Iris pigment epithelial cell (primary cell): Measurements from ENCODE around the gene ZSCAN4.
A peak's percentile ranks its signal among the peaks of the same experiment; 100 is the strongest.

Source experiments
- DNase-seq: peaks from one replicate; pipeline ENCODE4 v3.0.0-alpha.2; 2011; ENCODE audit warnings: low read depth

ZSCAN4 gene

DNA sequence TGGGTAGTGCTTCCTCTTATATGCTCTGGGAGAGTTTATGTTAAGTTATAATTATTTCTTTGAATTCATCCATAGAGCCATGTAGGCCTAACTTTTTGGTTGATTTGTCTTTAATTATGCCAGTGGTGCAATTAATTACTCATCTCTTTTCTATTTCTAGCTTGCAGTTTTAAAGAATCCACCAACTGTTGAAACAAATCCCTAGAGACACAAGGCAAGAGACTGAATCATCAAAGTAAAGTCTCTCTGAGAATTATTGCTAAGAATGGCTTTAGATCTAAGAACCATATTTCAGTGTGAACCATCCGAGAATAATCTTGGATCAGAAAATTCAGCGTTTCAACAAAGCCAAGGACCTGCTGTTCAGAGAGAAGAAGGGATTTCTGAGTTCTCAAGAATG lies 7.1 kb downstream of the ZSCAN4 start:
- DNase-seq: no peak

DNA sequence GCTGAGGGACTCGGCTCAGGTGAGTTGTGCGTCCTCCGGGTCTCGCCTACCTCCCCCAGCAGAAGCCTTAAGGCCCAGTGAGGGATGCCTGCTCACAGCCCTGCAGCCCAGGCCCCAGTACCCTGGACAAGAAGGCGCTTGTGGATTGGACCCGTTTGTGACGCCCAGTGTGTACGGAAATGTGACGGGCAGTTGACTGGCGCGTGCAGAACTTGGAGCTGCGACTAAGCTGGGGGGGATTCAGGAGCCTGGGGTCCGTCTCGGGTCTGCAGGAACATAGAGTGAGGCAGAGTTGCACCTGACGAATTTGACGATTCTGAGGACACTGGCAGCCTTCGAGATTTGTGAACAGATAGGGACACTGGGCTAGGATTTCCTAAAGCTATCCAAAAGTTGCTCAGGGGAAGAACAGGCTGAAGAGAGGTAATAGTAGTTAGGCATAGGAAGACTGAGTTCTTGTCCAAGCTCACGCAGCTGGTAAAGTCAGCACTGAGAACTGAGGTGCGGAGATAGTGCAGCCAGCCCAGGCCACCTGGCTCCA lies 13.6 kb downstream of the ZSCAN4 start:
- peak; percentile 16 for DNase-seq

DNA sequence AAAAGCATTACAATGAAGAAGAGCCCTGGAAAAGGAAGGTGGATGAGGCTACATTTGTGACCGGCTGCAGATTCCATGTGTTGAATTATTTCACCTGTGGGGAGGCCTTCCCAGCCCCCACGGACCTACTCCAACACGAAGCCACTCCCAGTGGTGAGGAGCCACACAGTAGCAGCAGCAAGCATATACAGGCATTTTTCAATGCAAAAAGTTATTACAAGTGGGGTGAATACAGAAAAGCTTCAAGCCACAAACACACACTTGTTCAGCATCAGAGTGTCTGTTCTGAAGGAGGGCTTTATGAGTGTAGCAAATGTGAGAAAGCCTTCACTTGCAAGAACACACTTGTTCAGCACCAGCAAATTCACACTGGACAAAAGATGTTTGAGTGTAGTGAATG lies 18.0 kb downstream of the ZSCAN4 start:
- no peak for DNase-seq

DNA sequence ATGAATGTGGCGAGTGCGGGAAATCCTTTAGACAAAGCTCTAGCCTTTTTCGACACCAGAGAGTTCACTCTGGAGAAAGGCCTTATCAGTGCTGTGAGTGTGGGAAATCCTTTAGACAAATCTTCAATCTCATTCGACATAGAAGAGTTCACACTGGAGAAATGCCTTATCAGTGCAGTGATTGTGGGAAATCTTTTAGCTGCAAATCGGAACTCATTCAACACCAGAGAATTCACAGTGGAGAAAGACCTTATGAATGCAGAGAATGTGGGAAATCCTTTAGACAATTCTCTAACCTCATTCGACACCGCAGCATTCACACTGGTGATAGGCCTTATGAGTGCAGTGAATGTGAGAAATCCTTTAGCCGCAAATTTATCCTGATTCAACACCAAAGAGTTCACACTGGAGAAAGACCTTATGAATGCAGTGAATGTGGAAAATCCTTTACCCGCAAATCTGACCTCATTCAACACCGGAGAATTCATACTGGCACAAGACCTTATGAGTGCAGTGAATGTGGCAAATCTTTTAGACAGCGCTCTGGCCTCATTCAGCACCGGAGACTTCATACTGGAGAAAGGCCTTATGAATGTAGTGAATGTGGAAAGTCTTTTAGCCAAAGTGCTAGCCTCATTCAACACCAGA lies 18.8 kb downstream of the ZSCAN4 start:
- DNase-seq: no peak

DNA sequence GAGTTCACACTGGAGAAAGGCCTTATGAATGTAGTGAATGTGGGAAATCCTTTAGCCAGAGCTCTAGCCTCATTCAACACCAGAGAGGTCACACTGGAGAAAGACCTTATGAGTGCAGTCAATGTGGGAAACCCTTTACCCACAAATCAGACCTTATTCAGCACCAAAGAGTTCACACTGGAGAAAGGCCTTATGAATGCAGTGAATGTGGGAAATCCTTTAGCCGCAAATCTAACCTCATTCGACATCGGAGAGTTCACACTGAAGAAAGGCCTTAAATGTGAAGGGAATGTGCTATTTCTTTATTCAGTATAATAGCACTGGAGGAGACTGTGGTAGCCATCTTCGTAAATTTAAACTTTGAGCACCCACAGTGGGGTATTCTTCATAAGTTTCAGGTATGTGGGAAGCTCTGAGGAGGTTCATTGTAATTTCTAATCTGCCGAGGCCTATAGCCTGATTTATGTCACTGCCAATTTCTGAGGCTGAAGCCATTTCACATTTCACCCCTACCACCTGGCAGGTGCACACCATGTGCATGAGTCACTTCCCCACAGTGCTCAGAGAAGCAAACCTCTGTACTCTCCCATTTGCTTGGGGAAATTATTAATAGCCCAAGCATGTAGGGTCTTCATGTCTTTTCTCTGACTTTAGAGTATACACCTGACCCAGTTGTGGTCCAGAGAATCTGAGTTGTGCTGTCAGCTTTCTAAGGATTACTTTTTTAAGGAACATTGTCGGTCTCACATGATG lies 19.5 kb downstream of the ZSCAN4 start:
- no peak for DNase-seq

DNA sequence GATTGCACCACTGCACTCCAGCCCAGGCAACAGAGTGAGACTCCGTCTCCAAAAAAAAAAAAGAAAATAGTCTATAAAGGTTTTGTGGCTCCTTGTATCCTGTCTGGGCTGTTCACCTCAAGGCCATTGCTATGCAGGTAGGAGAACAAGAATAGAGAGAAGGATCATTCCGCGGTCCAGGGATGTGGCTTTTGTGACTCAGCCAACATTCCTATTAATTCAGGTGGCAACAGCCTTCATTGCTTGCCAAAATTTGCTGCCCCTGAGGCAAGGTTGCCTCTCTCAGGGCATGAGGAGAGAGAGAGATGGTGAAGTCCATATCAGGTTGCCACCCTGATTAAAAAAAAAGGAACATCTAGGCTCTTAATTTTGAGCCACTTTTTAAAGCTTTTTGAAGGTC lies 21.0 kb downstream of the ZSCAN4 start:
- no peak for DNase-seq

DNA sequence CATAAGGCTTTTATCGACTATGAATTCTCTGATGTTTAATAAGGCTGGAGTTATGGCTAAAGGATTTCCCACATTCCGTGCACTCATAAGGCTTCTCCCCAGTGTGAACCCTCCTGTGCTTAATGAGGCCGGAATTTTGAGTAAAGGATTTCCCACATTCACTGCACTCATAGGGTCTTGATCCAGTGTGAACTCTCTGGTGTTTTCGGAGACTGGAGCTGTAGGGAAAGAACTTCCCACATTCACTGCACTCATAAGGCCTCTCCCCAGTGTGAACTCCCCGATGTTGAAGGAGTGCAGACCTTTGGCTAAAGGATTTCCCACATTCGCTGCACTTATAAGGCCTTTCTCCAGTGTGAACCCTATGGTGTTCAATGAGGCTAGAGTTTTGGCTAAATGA lies 32.9 kb downstream of the ZSCAN4 start:
- no peak for DNase-seq

DNA sequence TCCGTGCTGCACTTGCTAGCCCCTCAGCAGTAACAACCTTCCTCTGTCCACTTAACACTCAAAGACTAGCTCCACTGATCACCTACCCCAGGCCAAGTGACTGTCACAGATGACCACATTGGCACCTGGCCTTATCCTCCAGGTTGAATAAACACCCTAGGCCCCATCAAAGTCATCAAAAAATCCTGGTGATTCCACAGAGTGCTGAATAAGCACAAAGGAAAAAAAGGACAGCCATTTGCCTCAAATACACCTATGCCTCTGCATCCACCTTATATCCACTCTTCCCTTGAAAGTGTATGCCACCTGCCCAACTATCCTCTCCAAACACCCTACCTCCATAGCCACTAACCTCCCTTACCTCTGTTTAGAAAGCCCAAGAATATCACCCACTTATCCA lies 37.6 kb downstream of the ZSCAN4 start:
- no peak for DNase-seq

DNA sequence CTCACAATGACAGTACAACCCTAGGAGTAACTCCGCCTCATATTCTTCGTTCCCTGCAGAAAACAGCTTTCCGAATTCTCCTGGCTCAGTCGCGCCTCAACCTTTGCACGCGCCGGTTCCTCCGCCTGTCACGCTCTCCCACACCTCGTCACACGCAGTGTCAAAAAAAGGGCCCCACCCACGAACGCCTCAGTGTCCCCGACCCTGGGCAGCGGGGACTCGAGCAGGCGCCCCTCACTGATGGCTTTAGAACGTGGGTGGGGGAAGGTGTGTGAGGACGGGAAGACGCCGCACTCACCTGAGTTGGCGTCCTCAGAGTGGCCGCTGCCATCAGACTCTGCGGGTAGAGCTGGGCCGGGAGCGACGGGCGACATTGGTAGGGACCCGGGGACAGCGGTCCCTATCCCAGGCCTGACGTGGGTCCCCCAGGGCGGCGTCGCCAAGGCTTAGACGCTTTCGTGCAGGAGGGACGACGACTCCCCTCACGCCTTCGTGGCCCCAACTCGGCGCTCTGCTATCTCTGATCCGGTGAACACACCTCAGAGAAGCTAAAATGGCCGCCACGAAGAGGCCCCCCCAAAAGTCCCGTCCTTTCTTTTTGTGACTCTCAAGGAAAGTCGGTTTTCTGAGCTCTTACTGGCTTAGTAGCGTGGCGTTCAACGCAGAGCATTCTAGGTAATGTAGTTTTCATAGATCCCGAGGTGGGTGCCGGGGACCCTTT lies 40.1 kb downstream of the ZSCAN4 start, which contains the start of gene ZNF154:
TSS of gene ZNF154 (minus strand) at position 564 of the 721 bp plus-strand sequence. CDS start at position 331, 233 bp downstream.
- peak; percentile 82 for DNase-seq

DNA sequence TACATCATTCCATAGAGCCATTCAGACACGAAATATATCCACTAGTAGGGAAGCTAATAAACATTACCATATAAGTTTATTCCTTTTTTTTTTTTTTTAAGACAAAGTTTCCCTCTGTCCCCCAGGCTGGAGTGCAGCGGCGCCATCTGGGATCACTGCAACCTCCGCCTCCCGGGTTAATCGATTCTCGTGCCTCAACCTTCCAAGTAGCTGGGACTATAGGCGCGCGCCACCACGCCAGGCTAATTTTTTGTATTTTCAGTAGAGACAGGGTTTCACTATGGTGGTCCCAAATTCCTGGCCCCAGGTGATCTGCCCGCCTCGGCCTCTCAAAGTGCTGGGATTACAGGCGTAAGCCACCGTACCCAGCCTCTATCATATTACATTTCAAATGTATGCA lies 40.9 kb downstream of the ZSCAN4 start:
- no peak for DNase-seq

DNA sequence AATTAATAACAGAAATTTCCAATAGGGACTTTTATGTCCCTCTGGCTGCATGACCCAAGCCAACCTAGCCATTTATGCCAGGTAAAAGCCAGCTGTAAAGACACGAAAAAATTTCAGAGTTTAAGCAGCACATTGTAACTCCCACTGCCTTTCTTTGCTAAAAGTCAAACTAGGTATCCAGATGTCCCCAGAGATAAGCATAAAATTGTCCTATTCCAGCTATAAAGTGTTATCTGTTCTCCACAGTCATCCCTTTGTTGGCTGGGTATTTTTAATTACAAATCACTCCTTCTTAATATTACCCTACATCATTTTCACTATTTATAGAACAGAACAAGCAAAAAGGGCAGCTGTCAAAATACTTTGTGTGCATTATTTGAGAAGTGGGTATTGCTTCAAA lies 43.5 kb downstream of the ZSCAN4 start:
- no peak for DNase-seq

DNA sequence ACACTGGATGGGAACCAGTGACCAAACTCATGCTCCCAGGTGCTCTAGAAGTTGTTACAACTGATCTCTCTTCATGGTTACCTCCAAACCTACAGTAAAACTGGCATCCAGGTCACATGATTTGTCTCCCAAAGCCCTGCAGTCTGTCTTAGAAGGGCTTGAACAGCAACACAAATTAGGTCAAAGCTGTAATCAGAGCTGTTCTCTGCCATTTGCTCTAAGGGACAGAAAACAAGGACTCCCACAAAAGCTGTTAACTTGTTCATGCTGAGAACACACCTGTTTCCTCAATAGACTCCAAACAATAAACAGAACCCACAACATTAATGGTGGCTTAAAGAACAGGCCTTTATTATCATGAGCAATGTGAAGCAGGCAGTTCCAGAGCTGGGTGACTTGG lies 50.7 kb downstream of the ZSCAN4 start:
- no peak for DNase-seq

DNA sequence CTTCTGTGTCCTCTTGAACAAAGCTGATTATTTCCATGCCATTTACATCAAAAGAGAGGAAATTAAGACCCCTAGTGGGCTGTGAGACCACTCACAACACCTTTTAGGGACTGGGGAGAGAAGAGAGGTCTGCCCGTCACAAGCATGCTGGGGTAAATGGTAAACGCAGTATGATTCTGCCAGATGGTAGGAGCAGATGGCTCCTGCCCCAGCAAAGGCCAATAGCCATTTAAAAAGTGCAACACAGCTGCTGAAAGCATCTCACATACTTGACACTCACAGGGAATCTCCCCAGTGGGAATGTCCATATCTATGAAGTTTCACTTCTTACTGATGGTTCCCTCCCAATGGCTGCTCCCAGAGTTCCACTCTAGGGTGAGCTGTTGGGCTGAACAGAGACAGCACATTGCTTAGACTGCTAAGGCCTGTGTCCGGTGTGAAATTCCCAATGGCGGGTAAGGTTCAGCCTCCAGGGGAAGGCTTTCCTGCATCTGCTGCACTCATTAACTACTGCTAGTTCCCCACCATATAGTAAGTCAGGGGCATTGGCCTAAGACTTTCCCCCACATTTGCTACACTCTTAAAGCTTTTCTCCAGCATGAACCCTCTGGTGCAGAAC lies 51.3 kb downstream of the ZSCAN4 start:
- DNase-seq: no peak

DNA sequence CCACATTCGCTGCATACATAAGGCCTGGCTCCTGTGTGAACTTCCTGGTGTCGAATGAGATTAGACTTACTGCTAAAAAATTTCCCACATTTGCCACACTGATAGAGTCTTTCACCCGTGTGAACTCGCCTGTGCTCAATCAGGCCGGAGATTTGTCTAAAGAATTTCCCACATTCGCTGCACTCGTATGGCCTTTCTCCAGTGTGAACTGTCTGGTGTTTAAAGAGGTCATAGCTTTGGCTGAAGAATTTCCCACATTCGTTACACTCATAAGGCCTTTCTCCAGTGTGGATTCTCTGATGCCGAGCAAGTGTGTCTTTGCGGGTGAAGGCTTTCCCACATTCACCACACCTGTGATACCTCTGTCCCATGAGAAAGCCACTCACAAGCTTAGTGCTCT lies 52.1 kb downstream of the ZSCAN4 start:
- no peak for DNase-seq
